NCI-H2081 (cell line): ENCODE data around the gene MMP23B.
A peak's percentile ranks its signal among the peaks of the same experiment; 100 is the strongest.

Source experiments
- DNase-seq, 2 experiments: peaks; one replicate each; lab custom pipeline; 2025; lab: John Stamatoyannopoulos, UW

The MMP23B gene

DNA sequence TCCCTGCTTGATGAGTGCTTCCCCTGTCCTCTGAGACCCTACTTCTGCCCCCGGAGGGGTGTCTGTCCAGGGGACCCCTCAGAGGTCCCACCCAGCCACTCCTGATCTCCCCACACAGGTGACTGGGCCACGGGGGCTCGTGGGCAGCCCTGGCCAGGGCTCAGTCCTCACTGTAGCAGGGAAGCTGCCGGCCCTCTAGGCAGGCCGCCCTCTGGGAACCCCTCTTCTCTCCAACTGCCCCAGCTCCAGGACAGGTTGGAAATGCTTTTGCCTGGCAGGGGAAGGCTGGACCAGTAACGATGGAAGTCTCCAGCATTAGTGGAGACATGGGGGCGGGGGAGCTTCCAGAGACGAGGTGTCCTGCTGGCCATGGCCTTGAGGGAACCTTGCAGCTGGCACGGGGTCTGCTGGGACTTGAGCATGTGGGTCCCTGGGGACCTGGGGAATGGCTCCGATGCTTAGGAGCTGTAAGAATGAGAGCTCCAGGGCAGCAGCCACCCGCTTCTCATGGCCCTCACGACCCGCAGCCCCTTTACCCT, 28.9 kb upstream of the MMP23B start:
- DNase-seq: no peak

DNA sequence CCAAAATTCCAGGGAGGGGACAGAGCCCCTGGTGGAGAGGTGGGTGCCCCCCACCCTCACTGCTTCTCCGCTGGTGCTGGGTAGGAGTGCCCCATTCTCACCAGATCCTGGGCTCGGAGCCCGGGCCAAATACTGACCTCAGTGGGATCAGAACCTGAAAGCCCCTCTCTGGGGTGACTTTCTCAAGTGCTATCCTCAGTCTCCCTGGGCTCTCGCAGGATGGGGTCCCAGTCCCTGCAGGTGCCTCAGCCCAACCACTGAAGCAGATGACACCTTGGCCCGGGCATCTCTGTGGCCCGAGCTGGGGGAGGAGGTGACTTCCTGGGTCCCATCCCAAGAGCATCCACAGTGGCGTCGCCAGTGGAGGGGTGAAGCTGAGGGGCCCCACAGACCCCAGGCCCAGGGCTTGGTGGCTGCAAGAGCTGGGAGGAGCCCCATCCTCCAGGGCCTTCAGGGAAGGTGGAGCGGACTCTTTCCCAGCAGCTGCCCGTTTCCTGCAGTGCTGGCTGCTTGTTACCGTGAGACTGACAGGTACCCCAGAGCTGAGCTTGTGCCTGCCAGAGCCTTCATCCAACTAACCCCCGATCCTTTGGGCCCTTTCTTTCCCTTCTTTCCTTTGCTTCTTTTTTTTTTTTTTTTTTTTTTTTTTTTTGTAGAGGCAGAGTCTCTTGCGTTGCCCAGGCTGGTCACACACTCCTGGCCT, 28.2 kb upstream of the MMP23B start:
- DNase-seq: no peak

DNA sequence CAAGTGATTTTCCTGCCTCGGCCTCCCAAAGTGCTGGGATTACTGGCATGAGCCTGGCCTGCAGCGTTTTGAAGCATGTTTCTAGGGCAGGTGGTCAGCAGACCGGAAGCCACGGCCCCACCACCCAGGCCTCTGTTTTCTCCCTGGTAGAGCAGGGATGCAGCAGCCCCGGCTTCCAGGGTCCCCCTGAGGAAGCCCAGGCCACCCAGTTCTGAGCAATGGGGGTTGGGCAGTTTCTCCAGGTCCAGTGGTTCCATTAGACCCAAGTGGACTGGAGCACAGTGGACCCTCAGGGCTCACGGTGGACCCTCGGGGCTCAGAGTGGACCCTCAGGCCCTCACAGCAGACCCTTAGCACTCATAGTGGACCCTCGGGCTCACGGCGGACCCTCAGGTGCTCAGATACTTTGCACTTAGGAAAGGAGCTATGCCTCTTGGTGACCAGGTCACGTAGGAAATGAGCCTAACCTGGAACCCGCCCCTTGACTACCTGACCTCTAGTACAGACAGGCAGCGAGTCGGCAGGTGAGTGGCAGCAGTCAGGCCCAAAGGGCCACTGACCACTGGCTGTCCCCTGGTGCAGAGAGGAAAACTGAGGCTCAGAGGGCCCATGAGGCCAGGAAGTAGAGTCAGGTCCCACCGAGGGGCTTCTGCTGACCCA, 27.5 kb upstream of the MMP23B start:
- DNase-seq: no peak

DNA sequence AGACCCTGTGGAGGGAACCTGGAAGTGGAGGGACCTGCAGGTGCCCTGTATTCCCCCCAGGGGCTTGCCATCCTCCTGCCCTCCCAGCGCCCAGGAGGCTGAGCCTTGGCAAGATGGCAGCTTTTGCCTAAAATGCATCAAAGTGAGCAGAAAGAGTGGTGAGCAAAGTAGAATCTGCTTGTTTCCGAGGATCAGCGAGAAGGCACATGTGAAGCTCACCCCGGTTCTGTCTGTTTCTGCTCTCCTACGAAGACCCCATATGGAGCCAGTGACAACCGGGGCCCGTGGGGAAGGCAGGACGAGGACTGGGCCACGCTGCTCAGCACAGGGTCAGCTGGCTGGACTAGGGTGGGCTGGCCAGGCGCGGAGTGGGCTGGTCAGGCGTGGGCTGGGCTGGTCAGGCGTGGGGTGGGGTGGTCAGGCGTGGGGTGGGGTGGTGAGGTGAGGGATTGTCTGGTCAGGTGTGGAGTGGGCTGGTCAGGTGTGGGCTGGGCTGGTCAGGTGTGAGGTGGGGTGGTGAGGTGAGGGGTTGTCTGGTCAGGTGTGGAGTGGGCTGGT, 26.9 kb upstream of the MMP23B start:
- DNase-seq: no peak

DNA sequence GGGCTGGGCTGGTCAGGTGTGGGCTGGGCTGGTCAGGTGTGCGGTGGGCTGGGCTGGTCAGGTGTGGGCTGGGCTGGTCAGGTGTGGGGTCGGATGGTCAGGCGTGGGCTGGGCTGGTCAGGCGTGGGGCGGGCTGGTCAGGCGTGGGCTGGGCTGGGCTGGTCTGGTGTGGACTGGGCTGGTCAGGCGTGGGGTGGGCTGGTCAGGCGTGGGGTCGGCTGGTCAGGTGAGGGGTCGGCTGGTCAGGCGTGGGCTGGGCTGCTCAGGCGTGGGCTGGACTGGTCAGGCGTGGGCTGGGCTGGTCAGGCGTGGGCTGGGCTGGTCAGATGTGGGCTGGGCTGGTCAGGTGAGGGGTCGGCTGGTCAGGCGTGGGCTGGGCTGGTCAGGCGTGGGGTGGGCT, 26.2 kb upstream of the MMP23B start:
- no peak for DNase-seq

DNA sequence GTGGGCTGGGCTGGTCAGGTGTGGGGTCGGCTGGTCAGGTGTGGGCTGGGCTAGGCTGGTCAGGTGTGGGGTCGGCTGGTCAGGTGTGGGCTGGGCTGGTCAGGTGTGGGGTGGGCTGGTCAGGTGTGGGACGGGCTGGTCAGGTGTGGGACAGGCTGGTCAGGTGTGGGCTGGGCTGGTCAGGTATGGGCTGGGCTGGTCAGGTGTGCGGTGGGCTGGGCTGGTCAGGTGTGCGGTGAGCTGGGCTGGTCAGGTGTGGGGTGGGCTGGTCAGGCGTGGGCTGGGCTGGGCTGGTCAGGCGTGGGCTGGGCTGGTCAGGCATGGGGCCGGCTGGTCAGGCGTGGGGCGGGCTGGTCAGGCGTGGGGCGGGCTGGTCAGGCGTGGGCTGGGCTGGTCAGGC, 25.7 kb upstream of the MMP23B start:
- DNase-seq: no peak

DNA sequence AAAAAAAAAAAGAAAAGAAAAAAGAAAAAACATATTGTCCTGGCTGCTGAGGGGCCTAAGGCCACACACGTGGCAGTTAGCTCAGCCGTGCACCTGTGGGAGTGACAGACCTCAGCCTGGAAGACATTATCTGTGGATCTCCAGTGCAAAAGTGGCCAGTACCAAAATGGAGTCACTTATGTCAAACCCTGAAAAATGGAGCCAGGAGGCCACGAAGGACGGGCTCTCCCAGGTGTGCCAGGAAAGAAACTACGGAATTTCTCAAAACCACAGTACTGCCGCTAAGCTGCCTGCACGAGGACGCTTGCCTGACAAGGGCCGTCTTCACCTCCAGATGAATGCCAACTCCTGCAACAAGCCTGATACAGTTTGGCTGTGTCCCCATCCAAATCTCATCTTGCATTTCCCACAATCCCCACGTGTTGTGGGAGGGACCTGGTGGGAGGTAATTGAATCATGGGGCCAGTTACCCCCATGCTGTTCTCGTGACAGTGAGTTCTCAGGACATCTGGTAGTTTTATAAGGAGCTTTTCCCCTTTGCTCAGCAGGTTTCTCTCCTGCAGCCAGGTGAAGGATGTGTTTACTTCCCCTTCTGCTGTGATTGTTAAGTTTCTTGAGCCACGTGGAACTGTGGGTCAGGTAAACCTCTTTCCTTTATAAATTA, 22.0 kb upstream of the MMP23B start:
- DNase-seq: no peak

DNA sequence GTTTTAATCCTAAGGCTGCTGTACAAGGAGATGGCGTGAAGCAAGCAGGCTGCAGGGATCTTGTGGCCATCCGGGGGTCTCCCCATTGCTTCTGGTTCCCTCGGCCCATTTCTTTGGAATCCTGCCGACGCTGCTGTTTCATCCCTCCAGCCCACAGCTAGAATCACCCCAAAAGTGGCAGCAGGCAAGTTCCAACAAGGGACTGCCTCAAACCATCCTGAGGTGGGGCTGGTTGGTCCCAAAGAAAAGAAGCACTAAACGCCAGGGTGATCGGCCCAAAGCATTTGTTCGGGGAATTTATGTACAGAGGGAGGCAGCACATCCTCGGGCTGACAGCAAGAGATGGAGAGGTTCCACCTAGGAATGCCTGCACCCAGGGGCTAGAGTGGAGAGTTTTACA, 21.2 kb upstream of the MMP23B start:
- no peak for DNase-seq

DNA sequence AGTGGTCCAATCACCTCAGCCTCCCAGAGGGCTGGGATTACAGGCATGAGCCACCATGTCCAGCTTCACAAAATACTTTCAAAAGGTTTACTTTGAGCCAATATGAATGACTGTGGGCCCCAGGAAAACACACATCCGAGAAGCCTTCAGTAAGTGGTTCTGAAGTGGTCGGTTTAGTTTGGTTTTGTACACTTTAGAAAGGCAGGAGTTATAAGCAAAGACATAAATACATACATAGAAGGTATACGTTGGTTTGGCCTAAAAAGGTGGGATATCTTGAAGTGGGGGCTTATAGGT, 19.9 kb upstream of the MMP23B start:
- no peak for DNase-seq

DNA sequence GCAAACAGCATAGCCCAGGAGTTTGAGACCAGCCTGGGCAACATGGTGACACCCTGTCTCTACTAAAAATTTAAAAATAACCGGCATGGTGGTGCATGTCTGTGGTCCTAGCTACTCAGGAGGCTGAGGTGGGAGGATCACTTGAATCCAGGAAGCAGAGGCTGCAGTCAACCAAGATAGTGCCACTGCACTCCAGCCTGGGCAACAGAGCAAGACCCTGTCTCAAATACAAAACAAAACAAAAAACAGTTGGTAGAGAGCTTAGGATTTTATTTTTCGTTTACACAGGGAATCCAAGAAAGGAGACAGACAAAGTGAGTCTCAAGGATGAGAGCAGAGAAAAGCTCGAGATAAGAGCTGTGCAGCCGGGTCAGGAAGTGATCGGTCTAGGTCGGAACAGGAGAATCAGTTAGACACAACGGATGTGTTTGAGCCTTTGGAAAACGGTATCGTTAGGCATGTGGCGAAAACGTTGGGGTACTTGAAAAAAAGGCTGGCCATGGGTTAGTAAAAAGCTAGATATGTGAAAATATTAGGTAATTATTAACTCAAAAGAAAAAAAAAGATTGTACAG, 18.4 kb upstream of the MMP23B start:
- no peak for DNase-seq

DNA sequence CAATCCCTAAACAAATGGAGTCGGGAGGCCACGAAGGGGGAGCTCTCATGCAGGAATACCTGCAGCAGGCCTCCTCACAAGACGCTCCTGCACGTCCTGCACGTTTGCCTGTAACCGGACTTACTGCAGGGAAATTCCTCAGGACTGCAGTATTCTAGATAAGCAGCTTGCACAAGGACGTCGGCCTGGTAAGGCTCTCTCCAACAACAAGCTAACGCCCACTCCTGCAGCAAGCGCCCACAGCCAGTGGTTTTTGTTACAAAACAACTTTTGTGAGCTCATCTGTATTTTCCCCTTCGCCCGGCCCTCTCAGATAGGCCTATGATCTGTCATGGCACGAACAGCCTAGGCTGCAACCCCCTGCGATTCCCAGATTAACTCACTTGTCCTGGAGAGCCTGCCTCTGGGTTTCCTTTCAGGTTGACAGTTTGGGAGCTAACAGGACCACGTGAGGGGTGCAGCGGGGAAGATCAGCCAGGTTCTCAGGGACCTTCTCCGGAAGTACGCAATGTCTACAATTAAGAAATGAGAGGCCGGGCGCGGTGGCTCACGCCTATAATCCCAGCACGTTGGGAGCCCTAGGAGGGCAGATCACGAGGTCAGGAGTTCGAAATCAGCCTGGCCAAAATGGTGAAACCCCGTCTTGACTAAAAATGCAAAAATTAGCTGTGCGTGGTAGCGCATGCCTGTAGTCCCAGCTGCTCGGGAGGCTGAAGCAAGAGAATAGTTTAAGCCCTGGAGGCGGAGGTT, 17.6 kb upstream of the MMP23B start:
- DNase-seq: peak in 1 of 2 experiments; percentile 16

DNA sequence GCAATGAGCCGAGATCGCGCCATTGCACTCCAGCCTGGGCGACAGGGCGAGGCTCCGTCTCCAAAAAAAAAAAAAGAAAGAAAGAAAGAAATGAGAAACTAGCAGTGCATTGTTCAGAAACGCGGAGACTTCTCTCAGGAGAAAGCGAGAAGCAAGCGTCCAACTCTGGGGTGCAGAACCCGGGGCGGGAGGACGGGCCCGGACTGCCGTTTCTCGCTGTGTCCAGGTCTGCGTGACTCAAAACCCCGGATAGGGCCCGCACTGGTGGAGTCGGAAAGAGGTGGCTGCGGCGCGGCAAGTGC, 17.1 kb upstream of the MMP23B start:
- DNase-seq: no peak

DNA sequence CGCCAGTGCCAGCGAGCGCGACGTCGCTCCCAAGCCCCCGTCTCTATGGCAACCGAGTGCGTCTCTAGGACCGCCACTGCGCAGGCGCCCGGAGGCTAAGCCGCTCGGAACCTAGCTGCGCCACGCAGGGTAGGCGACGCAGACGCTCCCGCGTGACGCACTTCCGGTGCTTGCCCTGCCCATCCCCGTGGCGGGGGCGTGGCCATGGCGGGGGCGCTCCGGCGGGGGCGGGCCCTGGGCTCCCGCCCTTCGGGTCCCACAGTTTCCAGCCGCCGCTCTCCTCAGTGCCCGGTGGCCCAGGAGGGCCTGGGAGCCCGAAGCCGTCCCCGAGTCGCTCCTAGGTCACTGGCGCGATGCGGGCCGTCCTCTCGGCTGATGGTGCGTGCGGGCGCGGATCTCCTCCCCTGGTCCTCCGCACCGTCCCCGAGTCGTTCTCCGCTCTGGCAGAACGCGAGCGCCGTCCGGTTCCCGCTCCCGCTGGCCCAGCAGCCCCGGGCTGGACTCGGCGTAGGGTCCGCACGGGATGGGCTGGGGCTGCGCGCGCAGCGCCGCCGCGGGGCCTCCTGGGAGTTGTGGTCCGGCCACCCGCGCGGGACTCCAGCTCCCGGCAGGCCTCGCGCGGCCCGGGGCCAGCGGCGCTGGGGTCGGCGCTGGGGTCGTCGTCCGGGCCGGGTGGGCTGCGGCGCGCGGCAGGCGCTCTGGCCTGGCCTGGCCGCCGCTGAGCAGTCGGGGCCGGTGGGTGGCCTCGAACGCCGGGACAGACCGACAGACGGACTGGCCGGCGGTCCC, 16.5 kb upstream of the MMP23B start, which contains the start of gene MIB2:
Gene MIB2 (plus strand): TSS at position 245 of the 789 bp plus-strand sequence. CDS start 7,953 bp downstream, outside the sequence.
- DNase-seq: peak; percentile 96 to 97

DNA sequence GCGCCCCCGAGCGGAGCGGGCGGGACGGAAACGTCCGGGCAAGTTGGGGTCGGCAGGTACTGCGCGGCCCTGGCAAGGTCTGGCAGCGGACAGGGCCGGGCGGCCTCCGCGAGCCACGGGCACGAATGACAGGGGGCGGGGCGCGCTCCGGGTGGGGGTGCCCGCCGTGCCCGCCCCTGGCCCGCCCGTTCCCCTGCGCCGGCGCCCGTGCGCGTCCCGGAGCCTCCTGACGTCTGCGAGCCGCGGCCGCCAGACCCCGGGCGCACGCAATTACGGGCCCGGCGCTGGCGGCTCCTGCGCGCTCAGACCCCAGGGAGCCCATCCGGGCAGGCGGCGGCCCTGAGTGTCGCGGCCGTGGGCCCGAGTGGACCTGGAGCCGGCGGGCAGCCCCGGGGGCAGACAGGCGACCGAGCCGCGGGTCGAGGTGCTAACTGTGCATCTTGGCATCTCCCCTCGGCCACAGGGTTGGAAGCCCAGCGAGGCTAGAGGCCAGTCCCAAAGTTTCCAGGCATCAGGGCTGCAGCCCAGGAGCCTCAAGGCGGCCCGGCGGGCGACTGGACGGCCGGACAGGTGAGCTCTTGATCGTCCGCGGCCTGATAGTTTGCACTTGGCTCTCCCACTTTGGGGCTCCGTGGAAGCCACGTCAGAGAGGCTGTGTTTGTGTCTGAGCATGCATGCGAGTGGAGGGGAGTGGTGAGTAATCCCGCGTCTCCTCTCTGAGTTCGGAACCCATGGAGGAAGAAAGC, 15.8 kb upstream of the MMP23B start:
- DNase-seq: peak in 1 of 2 experiments; percentile 21

DNA sequence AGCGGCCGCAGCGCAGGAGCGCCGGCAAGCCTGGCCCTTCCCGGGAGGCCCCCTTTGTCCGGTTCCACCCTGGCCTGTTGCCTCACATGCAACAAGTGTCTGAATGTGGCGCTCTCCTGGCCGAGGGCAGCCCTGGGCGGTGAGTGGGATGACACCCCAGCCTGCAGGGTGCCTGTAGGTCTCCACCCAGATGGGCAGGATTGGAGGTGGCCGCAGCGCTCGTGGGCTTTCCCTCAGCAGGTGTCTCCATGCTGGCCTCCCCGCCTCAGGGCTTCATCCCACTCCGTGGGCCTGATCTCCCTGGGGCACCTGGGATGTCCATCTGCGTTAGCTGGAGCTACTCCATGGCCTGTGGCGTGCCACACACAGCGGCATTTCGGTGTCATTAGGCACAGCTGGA, 15.1 kb upstream of the MMP23B start:
- no peak for DNase-seq

DNA sequence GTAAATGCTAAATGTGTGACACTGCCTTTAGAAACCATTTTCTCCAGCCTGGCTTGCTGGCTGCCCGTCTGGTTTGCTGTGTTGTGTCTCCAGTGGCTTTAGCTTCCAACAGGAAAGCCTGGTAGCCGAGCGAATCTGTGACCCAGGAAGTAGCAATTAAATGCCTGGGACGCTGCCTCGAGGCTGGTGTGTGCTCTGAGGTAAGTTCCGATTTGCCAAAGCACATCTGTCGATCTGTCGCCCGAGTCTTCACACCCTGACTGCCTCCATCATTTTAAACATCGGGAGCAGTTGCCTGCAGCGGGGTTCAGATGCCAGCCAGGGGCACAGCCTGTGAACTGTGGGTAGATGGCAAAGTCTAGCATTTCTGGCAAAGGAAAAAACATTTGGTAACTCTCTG, 14.5 kb upstream of the MMP23B start:
- DNase-seq: no peak

DNA sequence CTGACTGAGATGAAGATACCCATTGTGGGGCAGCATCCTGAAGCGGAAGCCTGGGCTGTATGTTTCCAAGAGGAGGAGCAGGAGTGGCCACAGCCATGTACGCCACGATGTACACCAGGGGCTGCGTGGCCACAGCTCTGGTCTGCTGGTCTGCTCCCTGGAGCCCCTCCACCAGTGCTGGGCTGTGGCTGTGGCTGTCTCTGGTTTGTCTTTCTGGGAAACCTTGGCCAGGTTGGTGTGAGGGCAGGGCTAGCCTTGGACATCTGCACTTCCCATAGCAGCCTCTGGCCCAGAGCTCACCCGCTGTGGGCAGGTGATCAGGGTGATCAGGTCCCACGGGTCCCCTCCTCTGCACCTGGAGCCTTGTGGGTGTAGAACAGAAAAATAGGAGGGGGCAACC, 14.0 kb upstream of the MMP23B start:
- no peak for DNase-seq

DNA sequence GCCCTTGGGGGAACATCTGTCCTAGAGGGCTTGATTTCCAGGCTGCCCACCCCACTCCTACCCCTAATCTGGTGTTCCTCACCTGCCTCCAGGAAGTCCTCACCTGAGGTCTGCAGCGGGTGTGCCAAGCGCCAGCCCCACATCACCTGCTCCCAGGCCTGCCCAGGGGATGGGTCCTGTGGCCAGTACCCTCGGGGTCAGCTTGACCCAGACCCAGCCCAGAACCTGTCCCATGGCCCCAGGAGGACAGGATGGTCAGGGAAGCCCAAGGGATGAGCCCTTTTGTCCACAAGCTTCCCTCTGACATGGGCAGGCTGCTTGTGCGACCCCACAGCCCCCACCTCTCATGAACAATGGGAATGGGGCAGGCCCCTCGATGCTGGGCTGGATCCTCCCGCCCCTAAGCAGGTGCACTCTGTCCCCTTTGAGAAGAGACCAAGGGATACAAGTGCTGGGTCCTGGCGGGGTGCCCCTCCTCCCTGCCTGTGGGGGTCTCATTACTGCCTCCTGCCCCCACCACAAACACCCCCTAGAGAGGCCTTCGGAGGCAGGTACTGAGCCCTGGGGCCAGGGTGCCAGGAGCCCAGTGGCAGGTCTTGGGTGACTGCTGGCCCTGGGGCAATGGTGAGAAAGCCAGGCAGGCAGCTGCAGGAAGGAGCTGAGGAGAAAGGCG, 13.4 kb upstream of the MMP23B start:
- DNase-seq: no peak

DNA sequence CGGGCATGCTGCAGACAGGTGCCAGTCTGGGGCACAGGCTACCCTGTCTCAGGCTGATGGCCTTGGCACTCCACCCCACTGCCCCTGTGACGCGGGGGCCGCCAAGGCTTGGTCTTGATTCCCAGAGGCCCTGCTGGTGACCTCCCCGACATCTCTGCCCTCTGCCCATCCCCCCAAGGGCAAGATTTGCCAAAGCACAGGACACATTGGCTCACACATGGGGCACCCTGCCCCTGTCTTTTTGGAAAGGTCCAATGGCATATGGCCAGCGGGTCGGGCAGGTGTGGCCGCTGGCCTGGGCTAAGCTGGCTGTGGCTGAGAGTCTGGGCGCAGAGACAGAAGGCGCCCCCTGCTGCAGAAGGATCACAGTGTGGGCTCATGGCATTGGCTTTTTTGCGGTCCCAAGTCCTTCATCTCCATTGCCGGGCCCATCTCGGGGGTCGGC, 12.0 kb upstream of the MMP23B start:
- DNase-seq: no peak
